MG63 (cell line): ENCODE data around the gene CDON. TPM values are rescaled to one million over a fixed set of nuclear protein-coding genes. Genes with fewer than 3 reads are reported as not detected.

ENCODE experiments used
- DNase-seq: peaks from one replicate; pipeline ENCODE4 v3.0.0-alpha.2; 2020
- H3K27me3 ChIP-seq: fragments of 250-450 bp; sonication (Bioruptor Pico); 2 replicates; pipeline ENCODE4 v1.5.1; 2020; ENCODE audit warnings: mild to moderate bottlenecking, moderate library complexity
- H3K36me3 ChIP-seq: fragments of 250-450 bp; sonication (Bioruptor Pico); 2 replicates; pipeline ENCODE4 v1.5.1; 2020; ENCODE audit warnings: mild to moderate bottlenecking, moderate library complexity
- H3K4me3 ChIP-seq: fragments of 250-450 bp; sonication (Bioruptor Pico); 2 replicates; pipeline ENCODE4 v1.5.1; 2020; ENCODE audit warnings: mild to moderate bottlenecking, moderate library complexity
- H3K9me3 ChIP-seq: fragments of 250-450 bp; sonication (Bioruptor Pico); 2 replicates; pipeline ENCODE4 v1.5.1; 2020; ENCODE audit warnings: mild to moderate bottlenecking, moderate library complexity
- total RNA-seq: library from RNA; depleted of rRNA; stranded (reverse); fragments of >200 nt; shearing (Covaris generic); gene quantifications from 2 replicates; pipeline ENCODE4 v1.2.3, GENCODE V29; 2014; ENCODE audit warnings: low replicate concordance; rRNA removed

Gene CDON, protein sequence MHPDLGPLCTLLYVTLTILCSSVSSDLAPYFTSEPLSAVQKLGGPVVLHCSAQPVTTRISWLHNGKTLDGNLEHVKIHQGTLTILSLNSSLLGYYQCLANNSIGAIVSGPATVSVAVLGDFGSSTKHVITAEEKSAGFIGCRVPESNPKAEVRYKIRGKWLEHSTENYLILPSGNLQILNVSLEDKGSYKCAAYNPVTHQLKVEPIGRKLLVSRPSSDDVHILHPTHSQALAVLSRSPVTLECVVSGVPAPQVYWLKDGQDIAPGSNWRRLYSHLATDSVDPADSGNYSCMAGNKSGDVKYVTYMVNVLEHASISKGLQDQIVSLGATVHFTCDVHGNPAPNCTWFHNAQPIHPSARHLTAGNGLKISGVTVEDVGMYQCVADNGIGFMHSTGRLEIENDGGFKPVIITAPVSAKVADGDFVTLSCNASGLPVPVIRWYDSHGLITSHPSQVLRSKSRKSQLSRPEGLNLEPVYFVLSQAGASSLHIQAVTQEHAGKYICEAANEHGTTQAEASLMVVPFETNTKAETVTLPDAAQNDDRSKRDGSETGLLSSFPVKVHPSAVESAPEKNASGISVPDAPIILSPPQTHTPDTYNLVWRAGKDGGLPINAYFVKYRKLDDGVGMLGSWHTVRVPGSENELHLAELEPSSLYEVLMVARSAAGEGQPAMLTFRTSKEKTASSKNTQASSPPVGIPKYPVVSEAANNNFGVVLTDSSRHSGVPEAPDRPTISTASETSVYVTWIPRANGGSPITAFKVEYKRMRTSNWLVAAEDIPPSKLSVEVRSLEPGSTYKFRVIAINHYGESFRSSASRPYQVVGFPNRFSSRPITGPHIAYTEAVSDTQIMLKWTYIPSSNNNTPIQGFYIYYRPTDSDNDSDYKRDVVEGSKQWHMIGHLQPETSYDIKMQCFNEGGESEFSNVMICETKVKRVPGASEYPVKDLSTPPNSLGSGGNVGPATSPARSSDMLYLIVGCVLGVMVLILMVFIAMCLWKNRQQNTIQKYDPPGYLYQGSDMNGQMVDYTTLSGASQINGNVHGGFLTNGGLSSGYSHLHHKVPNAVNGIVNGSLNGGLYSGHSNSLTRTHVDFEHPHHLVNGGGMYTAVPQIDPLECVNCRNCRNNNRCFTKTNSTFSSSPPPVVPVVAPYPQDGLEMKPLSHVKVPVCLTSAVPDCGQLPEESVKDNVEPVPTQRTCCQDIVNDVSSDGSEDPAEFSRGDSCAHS (N-terminal part only)
- total RNA-seq = 25.4 and 36.3 TPM in 2 replicates

- peak; percentile 92 for DNase-seq
- H3K36me3 ChIP-seq = peaks cover 4% of the 10 kb centered on the region; the same call in 1 of the 2 replicates
- H3K9me3 ChIP-seq = no peaks in the 10 kb centered on the region
- no peaks in the 10 kb centered on the region for H3K27me3 ChIP-seq
- H3K4me3 ChIP-seq = peak within 1 kb of the TSS; percentile 64
These were observed at the start of gene CDON for GRCh38 chr11:126062679-126063506. TSS of gene CDON (minus strand) at chr11:126062866. CDS start at chr11:126023476, 39,390 bp downstream.

- Histone ChIP-seq H3K27me3 (no peaks in the 10 kb centered on the region), H3K9me3 (no peaks in the 10 kb centered on the region), H3K36me3 (no peaks in the 10 kb centered on the region), H3K4me3 (no peak overlapping the region)
- DNase-seq = peak; percentile 36
These were observed 48.9 kb upstream of the CDON start for GRCh38 chr11:126111458-126112116.

GRCh38 chr11:126109941-126110731, 47.5 kb upstream of the CDON start:
- Histone ChIP-seq H3K9me3 (no peaks in the 10 kb centered on the region), H3K36me3 (no peaks in the 10 kb centered on the region), H3K4me3 (no peak overlapping the region), H3K27me3 (no peaks in the 10 kb centered on the region)
- DNase-seq = peak; percentile 91

GRCh38 chr11:126106594-126107328, 44.1 kb upstream of the CDON start:
- Histone ChIP-seq H3K27me3 (no peaks in the 10 kb centered on the region), H3K4me3 (no peak overlapping the region), H3K36me3 (no peaks in the 10 kb centered on the region), H3K9me3 (no peaks in the 10 kb centered on the region)
- DNase-seq = no peak

DNA sequence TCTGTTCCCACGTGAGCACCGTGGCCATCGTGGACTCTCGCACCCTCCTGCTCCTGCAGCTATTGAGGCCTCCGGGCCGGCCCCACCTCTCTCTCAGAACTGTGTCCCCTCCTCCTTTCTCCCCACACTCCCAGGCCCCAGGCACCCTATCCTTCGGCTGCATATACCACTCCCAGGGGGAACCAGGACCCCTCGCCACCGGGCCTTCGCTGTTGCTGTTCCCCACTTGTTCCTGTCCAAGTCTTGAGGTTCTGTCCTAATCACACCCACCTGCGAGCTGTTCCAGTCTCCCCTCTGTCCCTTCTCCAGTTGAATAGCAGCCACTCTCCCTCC, 43.0 kb upstream of the CDON start:
- no peak for DNase-seq
- Histone ChIP-seq H3K9me3 (no peaks in the 10 kb centered on the region), H3K27me3 (no peaks in the 10 kb centered on the region), H3K36me3 (no peaks in the 10 kb centered on the region), H3K4me3 (no peak overlapping the region)

DNA sequence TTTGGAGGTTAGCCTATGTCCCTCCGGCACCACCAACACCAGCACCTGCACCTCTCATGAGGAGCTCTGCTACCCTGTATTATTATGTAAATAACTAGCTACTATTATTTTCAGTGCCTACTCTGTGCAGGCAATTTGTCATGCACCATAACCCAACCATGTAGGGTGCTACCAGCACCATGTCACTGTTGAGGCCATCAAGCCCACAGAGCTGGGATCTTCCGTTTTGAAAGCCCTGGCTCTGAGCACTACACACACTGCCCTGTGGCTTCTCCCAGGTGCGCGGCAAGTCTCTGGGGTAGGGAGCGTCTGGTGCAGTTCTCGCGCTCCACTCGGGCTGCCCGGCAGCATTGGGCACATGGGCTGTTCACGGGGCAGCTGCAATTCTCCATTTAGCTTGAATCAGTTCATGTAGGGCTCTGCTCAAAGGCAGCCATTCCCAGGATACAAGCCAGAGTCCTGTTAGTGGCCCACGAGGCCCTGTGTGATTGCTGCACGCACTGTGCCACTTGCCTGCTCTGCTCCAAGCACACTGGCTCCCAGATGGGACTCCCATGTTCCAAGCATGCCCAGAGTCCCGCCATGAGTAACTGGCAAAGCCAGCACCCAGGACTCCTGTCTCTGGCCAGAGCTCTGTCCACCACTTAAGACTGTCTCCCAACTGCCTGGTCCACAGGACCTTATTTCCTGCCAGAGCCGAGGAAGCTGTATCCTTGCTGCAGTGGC, 42.5 kb upstream of the CDON start:
- DNase-seq = no peak
- Histone ChIP-seq H3K4me3 (no peak overlapping the region), H3K27me3 (no peaks in the 10 kb centered on the region), H3K36me3 (no peaks in the 10 kb centered on the region), H3K9me3 (no peaks in the 10 kb centered on the region)

GRCh38 chr11:126104420-126104819, 41.8 kb upstream of the CDON start:
- H3K27me3 ChIP-seq = no peaks in the 10 kb centered on the region
- DNase-seq = no peak
- no peaks in the 10 kb centered on the region for H3K36me3 ChIP-seq
- no peak overlapping the region for H3K4me3 ChIP-seq
- no peaks in the 10 kb centered on the region for H3K9me3 ChIP-seq

- H3K4me3 ChIP-seq = no peak overlapping the region
- H3K27me3 ChIP-seq = no peaks in the 10 kb centered on the region
- no peaks in the 10 kb centered on the region for H3K9me3 ChIP-seq
These were observed 40.5 kb upstream of the CDON start for GRCh38 chr11:126103150-126103549.

GRCh38 chr11:126102436-126102981, 39.8 kb upstream of the CDON start:
- H3K27me3 ChIP-seq = no peaks in the 10 kb centered on the region
- no peaks in the 10 kb centered on the region for H3K36me3 ChIP-seq
- DNase-seq = no peak
- no peak overlapping the region for H3K4me3 ChIP-seq
- H3K9me3 ChIP-seq = no peaks in the 10 kb centered on the region

More at GRCh38 chr11:126103150-126103549, 40.5 kb upstream of the CDON start:
- no peak for DNase-seq
- no peaks in the 10 kb centered on the region for H3K36me3 ChIP-seq

- H3K27me3 ChIP-seq = no peaks in the 10 kb centered on the region
- H3K9me3 ChIP-seq = no peaks in the 10 kb centered on the region
- H3K36me3 ChIP-seq = no peaks in the 10 kb centered on the region
- no peak for DNase-seq
- H3K4me3 ChIP-seq = no peak overlapping the region
These were observed 39.2 kb upstream of the CDON start for GRCh38 chr11:126101930-126102283.

DNA sequence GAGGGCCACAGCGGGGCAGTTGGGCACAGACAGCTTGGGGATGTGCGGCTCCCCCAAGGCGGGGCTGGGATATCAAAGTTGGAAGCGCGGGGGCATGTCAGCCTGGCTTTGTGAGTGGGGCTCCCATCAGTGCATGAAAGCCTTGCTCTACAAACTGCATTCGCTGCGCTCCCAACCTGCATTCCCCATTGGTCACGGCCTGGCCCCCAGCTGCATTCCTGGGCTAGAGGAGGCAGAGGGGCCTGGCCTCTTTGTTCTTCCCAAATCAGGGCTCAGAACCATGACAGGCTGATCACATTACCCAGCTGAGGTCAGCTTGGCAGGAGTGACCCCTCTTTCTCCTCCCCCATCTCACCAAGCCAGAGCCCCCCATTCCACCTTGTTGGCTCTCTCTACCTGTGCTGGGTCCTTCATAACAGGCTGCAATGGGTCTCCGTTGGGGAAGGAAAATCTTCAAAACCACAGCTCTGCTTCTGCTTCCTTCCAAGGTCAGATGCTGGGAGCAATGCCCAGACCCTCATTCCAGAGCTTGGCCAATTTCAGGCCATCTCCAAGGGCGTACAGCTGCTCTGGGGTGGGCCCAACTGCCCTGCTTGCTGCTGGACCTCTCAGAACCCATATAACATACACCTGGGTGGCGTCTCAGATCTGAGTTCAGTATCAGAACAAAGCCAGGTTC, 38.7 kb upstream of the CDON start:
- H3K4me3 ChIP-seq = no peak overlapping the region
- H3K9me3 ChIP-seq = no peaks in the 10 kb centered on the region
- no peaks in the 10 kb centered on the region for H3K27me3 ChIP-seq
- DNase-seq = no peak
- no peaks in the 10 kb centered on the region for H3K36me3 ChIP-seq

- DNase-seq = no peak
- Histone ChIP-seq H3K27me3 (no peaks in the 10 kb centered on the region), H3K9me3 (no peaks in the 10 kb centered on the region), H3K36me3 (no peaks in the 10 kb centered on the region), H3K4me3 (no peak overlapping the region)
These were observed 38.0 kb upstream of the CDON start for GRCh38 chr11:126100716-126101115.

GRCh38 chr11:126098204-126098769, 35.6 kb upstream of the CDON start:
- H3K9me3 ChIP-seq = no peaks in the 10 kb centered on the region

More at GRCh38 chr11:126098204-126098769, 35.6 kb upstream of the CDON start:
- no peaks in the 10 kb centered on the region for H3K36me3 ChIP-seq
- no peak for DNase-seq
- H3K4me3 ChIP-seq = no peak overlapping the region
- H3K27me3 ChIP-seq = no peaks in the 10 kb centered on the region
